Panc1 (cell line): ENCODE results near the gene ABCB4. TPM values are rescaled to one million over a fixed set of nuclear protein-coding genes. Genes with fewer than 3 reads are reported as not detected.

Experiments
- ATAC-seq: fragments of 200-7000 bp; cut with Tn5 transposase; 2 replicates; pipeline ENCODE4 v1.9.1; 2020; ENCODE audit warnings: mild to moderate bottlenecking, moderate library complexity
- BruUV-seq: library from RNA; stranded (reverse); fragments of 400-500 nt; replicated peaks from 2 replicates; lab custom pipeline; 2021; lab: Mats Ljungman, UMichigan
- CTCF ChIA-PET: fragments of 300-600 bp; sonication (Branson Sonifier 250); formaldehyde crosslinking; loops from one replicate; lab custom pipeline; 2022; ENCODE audit warnings: antibody characterized with exemption; lab: Charles Lee
- POLR2A ChIA-PET: fragments of 300-600 bp; sonication (Branson Sonifier 250); formaldehyde crosslinking; loops from one replicate; lab custom pipeline; 2022; ENCODE audit warnings: antibody characterized with exemption; lab: Charles Lee
- DNase-seq: peaks from one replicate; pipeline ENCODE4 v3.0.0-alpha.2; 2010; ENCODE audit warnings: low read depth, low spot score
- H3K27ac ChIP-seq: 2 replicates; pipeline ENCODE4 v1.5.1; 2011; ENCODE audit warnings: mild to moderate bottlenecking, low read length, inconsistent platforms
- H3K27me3 ChIP-seq: fragments of 200-500 bp; sonication (Bioruptor generic); 2 replicates; pipeline ENCODE4 v1.6.0; 2014; ENCODE audit warnings: low read length, inconsistent platforms; ENCODE audit not compliant: control insufficient read depth, insufficient read depth
- H3K36me3 ChIP-seq: fragments of 200-500 bp; sonication (Bioruptor generic); 2 replicates; pipeline ENCODE4 v1.5.1; 2014; ENCODE audit warnings: inconsistent platforms, mild to moderate bottlenecking, low read length, moderate library complexity; ENCODE audit not compliant: control insufficient read depth, insufficient read depth
- H3K4me1 ChIP-seq: 2 replicates; pipeline ENCODE4 v1.5.1; 2011; ENCODE audit warnings: inconsistent platforms, mild to moderate bottlenecking, low read length, moderate library complexity; ENCODE audit not compliant: control insufficient read depth, insufficient read depth
- H3K4me3 ChIP-seq, 2 experiments: 2 replicates each; pipeline ENCODE4 v1.5.1; 2011 to 2012; ENCODE audit warnings: low read depth in 2 of 2, low read length in 2 of 2, mild to moderate bottlenecking in 2 of 2, inconsistent platforms in 1 of 2, moderate library complexity in 1 of 2
- H3K9me3 ChIP-seq: fragments of 200-500 bp; sonication (Bioruptor generic); 2 replicates; pipeline ENCODE4 v1.5.1; 2014; ENCODE audit warnings: low read depth, mild to moderate bottlenecking, inconsistent platforms, low read length, moderate library complexity; ENCODE audit not compliant: control insufficient read depth, insufficient read depth
- CTCF ChIP-seq: fragments of 450-650 bp; IDR thresholded peaks from 2 replicates; pipeline ENCODE4 v1.5.1; 2017; ENCODE audit warnings: mild to moderate bottlenecking
- POLR2AphosphoS5 ChIP-seq: IDR thresholded peaks from 2 replicates; pipeline ENCODE4 v1.6.1; 2012; ENCODE audit warnings: mild to moderate bottlenecking, low read depth, low read length, moderate library complexity
- REST ChIP-seq, 2 experiments: IDR thresholded peaks; 2 replicates each; pipeline ENCODE4 v1.6.1; 2011 to 2012; ENCODE audit warnings: low read depth in 2 of 2, control low read depth in 1 of 2, low read length in 1 of 2, mild to moderate bottlenecking in 1 of 2, moderate library complexity in 1 of 2; ENCODE audit not compliant: insufficient read depth in 1 of 2
- SIN3A ChIP-seq: IDR thresholded peaks from 2 replicates; pipeline ENCODE4 v1.6.1; 2012; ENCODE audit warnings: low read depth, mild to moderate bottlenecking, low read length, moderate library complexity, borderline replicate concordance; ENCODE audit not compliant: insufficient read depth
- TCF7L2 ChIP-seq: IDR thresholded peaks from 2 replicates; pipeline ENCODE4 v1.6.1; 2011; ENCODE audit warnings: mild to moderate bottlenecking, low read depth, low read length, inconsistent platforms
- in situ Hi-C: cut with HindIII; loops from 2 replicates; pipeline ENCODE4 v1.10.0; 2016; ENCODE audit warnings: low sequenced_read_pairs, low pct_unique_long_range_greater_than_20kb
- intact Hi-C: fragments of 100-400 bp; cut with micrococcal nuclease; formaldehyde crosslinking; loops from one replicate; pipeline ENCODE4 v1.10.0; 2022; ENCODE audit not compliant: unreplicated experiment
- total RNA-seq: library from RNA; stranded (reverse); gene quantifications from one replicate; pipeline ENCODE4 v1.2.1, GENCODE V29; 2021; ENCODE audit not compliant: unreplicated experiment

ABCB4 gene
- total RNA-seq, 1 experiment from 2014 or later: 0.18 TPM

GRCh38 chr7:87513735-87514335 lies 38.4 kb upstream of the ABCB4 start:
- H3K9me3 ChIP-seq: no peaks in the 10 kb centered on the region
- no TSS peak for BruUV-seq
- CTCF ChIA-PET: no interaction called here
- POLR2A ChIA-PET: no interaction called here
- no peaks in the 10 kb centered on the region for H3K36me3 ChIP-seq
- H3K27ac ChIP-seq: no peak overlapping the region
- no peak for ATAC-seq
- H3K4me3 ChIP-seq: no peak overlapping the region
- no peaks in the 10 kb centered on the region for H3K27me3 ChIP-seq
- H3K4me1 ChIP-seq: no peaks in the 10 kb centered on the region
- intact Hi-C loops (no loop called here), in situ Hi-C loops (no loop called here)
- TF ChIP-seq POLR2AphosphoS5: no peak
- no peak for TF ChIP-seq TCF7L2
- TF ChIP-seq REST (IDR thresholded peaks at IDR 0.05; ENCODE audit: insufficient read depth in 1 of 2, low read depth in 2 of 2, low read length in 1 of 2): no peak
- no peak for TF ChIP-seq CTCF
- no peak for TF ChIP-seq SIN3A
- DNase-seq: no peak

GRCh38 chr7:87512906-87513305 lies 37.4 kb upstream of the ABCB4 start:
- Histone ChIP-seq H3K4me1 (no peaks in the 10 kb centered on the region), H3K27ac (no peak overlapping the region), H3K36me3 (no peaks in the 10 kb centered on the region), H3K27me3 (no peaks in the 10 kb centered on the region), H3K4me3 (no peak overlapping the region), H3K9me3 (no peaks in the 10 kb centered on the region)
- in situ Hi-C loops (no loop called here), intact Hi-C loops (no loop called here)
- POLR2A ChIA-PET: no interaction called here
- BruUV-seq: no TSS peak
- CTCF ChIA-PET: no interaction called here
- no peak for ATAC-seq
- no peak for TF ChIP-seq TCF7L2
- no peak for TF ChIP-seq POLR2AphosphoS5
- TF ChIP-seq CTCF: no peak
- no peak for TF ChIP-seq REST (IDR thresholded peaks at IDR 0.05; ENCODE audit: insufficient read depth in 1 of 2, low read depth in 2 of 2, low read length in 1 of 2)
- TF ChIP-seq SIN3A: no peak
- no peak for DNase-seq
